HUES6 (cell line): ENCODE measurements around the gene CTAG1B.
"Not testable (repeated sequence)": the region's sequence is repeated elsewhere in the genome, so short reads cannot be mapped to it uniquely, and the experiment has no call there.

Experiments used
- H3K27ac ChIP-seq: 2 replicates; pipeline ENCODE4 v1.7.0; 2013; ENCODE audit warnings: low read depth, mild to moderate bottlenecking, low read length, inconsistent platforms
- H3K27me3 ChIP-seq: 2 replicates; pipeline ENCODE4 v1.6.1; 2013; ENCODE audit warnings: low read length; ENCODE audit not compliant: control insufficient read depth, insufficient read depth
- H3K36me3 ChIP-seq: 2 replicates; pipeline ENCODE4 v1.6.1; 2013; ENCODE audit warnings: low read length; ENCODE audit not compliant: control insufficient read depth, insufficient read depth
- H3K4me1 ChIP-seq: 2 replicates; pipeline ENCODE4 v1.6.1; 2013; ENCODE audit warnings: low read length; ENCODE audit not compliant: control insufficient read depth, insufficient read depth
- H3K4me3 ChIP-seq: 2 replicates; pipeline ENCODE4 v1.5.1; 2013; ENCODE audit warnings: low read depth, low read length
- H3K9ac ChIP-seq: one replicate; pipeline ENCODE4 v1.6.1; 2013; ENCODE audit warnings: mild to moderate bottlenecking, low read length
- H3K9me3 ChIP-seq: 2 replicates; pipeline ENCODE4 v1.6.1; 2013; ENCODE audit warnings: low read depth, low read length; ENCODE audit not compliant: control insufficient read depth, insufficient read depth

The CTAG1B gene

GRCh38 chrX:154628960-154629359, 9.9 kb upstream of the CTAG1B start:
- not testable (repeated sequence) for H3K9me3 ChIP-seq

GRCh38 chrX:154620767-154621414, 1.8 kb upstream of the CTAG1B start:
- H3K36me3 ChIP-seq, H3K4me1 ChIP-seq, H3K9me3 ChIP-seq, H3K4me3 ChIP-seq, H3K27me3 ChIP-seq, H3K9ac ChIP-seq, H3K27ac ChIP-seq: not testable (repeated sequence)

More at GRCh38 chrX:154628960-154629359, 9.9 kb upstream of the CTAG1B start:
- not testable (repeated sequence) for H3K36me3 ChIP-seq, H3K9ac ChIP-seq, H3K27me3 ChIP-seq, H3K4me1 ChIP-seq, H3K4me3 ChIP-seq, H3K27ac ChIP-seq

GRCh38 chrX:154613586-154613985, 5.5 kb downstream of the CTAG1B start:
- H3K27me3 ChIP-seq, H3K27ac ChIP-seq, H3K9me3 ChIP-seq, H3K36me3 ChIP-seq, H3K4me3 ChIP-seq, H3K9ac ChIP-seq, H3K4me1 ChIP-seq: not testable (repeated sequence)

- not testable (repeated sequence) for H3K36me3 ChIP-seq, H3K4me3 ChIP-seq, H3K27ac ChIP-seq, H3K9ac ChIP-seq, H3K4me1 ChIP-seq, H3K27me3 ChIP-seq
- H3K9me3 ChIP-seq, result peaks cover 21% of the 10 kb centered on the region; the same call in 1 of the 2 replicates
These were observed 7.9 kb downstream of the CTAG1B start for GRCh38 chrX:154611146-154611545.

GRCh38 chrX:154608823-154609222, 10.3 kb downstream of the CTAG1B start:
- peaks cover 28% of the 10 kb centered on the region for H3K9me3 ChIP-seq
- not testable (repeated sequence) for H3K4me1 ChIP-seq, H3K9ac ChIP-seq, H3K36me3 ChIP-seq, H3K4me3 ChIP-seq, H3K27me3 ChIP-seq, H3K27ac ChIP-seq

GRCh38 chrX:154607976-154608375, 11.1 kb downstream of the CTAG1B start:
- H3K27ac ChIP-seq, H3K4me1 ChIP-seq, H3K27me3 ChIP-seq: not testable (repeated sequence)

GRCh38 chrX:154607370-154607769, 11.7 kb downstream of the CTAG1B start:
- Histone ChIP-seq H3K4me1 (peaks cover 6% of the 10 kb centered on the region; the same call in 1 of the 2 replicates), H3K9ac (no peak overlapping the region), H3K27ac (no peak overlapping the region), H3K4me3 (no peak overlapping the region), H3K27me3 (no peaks in the 10 kb centered on the region), H3K36me3 (no peaks in the 10 kb centered on the region), H3K9me3 (peaks cover 33% of the 10 kb centered on the region)

More at GRCh38 chrX:154607976-154608375, 11.1 kb downstream of the CTAG1B start:
- not testable (repeated sequence) for H3K9ac ChIP-seq, H3K36me3 ChIP-seq, H3K4me3 ChIP-seq
- H3K9me3 ChIP-seq, result peaks cover 31% of the 10 kb centered on the region

GRCh38 chrX:154605566-154605965, 13.5 kb downstream of the CTAG1B start:
- Histone ChIP-seq H3K9me3 (peaks cover 40% of the 10 kb centered on the region), H3K27me3 (no peaks in the 10 kb centered on the region), H3K9ac (no peak overlapping the region), H3K36me3 (no peaks in the 10 kb centered on the region), H3K27ac (no peak overlapping the region), H3K4me1 (peaks cover 6% of the 10 kb centered on the region; the same call in 1 of the 2 replicates), H3K4me3 (no peak overlapping the region)

- Histone ChIP-seq H3K27ac (no peak overlapping the region), H3K27me3 (no peaks in the 10 kb centered on the region), H3K4me1 (peaks cover 6% of the 10 kb centered on the region; the same call in 1 of the 2 replicates), H3K9ac (no peak overlapping the region), H3K9me3 (peaks cover 48% of the 10 kb centered on the region), H3K36me3 (no peaks in the 10 kb centered on the region), H3K4me3 (no peak overlapping the region)
These were observed 15.3 kb downstream of the CTAG1B start for GRCh38 chrX:154603438-154604430.

GRCh38 chrX:154602766-154603437, 16.2 kb downstream of the CTAG1B start:
- Histone ChIP-seq H3K4me1 (peaks cover 6% of the 10 kb centered on the region; the same call in 1 of the 2 replicates), H3K27me3 (no peaks in the 10 kb centered on the region), H3K27ac (no peak overlapping the region), H3K9ac (no peak overlapping the region), H3K9me3 (peaks cover 48% of the 10 kb centered on the region), H3K36me3 (no peaks in the 10 kb centered on the region), H3K4me3 (no peak overlapping the region)
